ENCODE measurements around the gene MTFMT. TPM values are rescaled to one million over a fixed set of nuclear protein-coding genes. Genes with fewer than 3 reads are reported as not detected.

The MTFMT gene
- total and polyA plus RNA-seq, 2 of the 13 experiments (the other 11 are each of a cell fraction or from before 2014, with no cell fraction given): 9.9 to 23.2 TPM

DNA sequence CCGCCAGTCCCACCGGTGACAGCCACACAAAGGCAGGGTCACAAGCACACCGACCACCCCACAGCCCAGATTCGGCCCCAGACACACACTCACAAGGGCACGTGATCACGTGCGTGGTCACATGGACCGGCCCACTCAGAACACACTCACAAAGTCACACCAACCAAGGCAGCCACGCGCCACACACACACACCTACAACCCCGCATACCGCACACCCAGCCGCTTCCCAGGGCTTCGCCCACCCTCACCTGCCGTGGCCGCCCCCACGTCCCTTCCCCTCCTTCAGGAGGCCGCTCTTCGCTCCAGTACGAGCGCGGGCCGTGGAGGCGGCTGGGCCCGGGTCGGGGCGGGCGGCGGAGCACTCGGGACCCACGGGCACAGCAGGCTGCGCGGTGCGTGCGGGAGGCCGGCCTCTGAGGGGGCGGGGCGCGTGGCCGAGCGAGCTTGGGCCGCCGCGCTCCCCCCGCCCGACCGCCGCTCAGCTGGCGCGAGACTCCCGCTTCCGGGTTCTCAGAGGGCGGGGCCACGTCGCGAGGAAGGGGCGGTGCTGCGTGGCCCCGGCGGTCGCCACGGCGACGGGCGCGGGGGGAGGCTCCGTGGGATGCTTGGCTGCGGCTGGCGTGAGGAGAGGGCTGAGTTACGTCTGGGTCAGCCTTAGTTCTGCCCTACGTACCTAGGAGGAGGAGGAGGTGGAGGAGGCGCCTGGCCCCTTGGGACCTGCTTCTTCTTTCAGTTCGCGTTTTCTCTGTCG lies 39.8 kb downstream of the MTFMT start, which contains the start of gene SPG21 (continued):
- TF ChIP-seq, protein P1, sequence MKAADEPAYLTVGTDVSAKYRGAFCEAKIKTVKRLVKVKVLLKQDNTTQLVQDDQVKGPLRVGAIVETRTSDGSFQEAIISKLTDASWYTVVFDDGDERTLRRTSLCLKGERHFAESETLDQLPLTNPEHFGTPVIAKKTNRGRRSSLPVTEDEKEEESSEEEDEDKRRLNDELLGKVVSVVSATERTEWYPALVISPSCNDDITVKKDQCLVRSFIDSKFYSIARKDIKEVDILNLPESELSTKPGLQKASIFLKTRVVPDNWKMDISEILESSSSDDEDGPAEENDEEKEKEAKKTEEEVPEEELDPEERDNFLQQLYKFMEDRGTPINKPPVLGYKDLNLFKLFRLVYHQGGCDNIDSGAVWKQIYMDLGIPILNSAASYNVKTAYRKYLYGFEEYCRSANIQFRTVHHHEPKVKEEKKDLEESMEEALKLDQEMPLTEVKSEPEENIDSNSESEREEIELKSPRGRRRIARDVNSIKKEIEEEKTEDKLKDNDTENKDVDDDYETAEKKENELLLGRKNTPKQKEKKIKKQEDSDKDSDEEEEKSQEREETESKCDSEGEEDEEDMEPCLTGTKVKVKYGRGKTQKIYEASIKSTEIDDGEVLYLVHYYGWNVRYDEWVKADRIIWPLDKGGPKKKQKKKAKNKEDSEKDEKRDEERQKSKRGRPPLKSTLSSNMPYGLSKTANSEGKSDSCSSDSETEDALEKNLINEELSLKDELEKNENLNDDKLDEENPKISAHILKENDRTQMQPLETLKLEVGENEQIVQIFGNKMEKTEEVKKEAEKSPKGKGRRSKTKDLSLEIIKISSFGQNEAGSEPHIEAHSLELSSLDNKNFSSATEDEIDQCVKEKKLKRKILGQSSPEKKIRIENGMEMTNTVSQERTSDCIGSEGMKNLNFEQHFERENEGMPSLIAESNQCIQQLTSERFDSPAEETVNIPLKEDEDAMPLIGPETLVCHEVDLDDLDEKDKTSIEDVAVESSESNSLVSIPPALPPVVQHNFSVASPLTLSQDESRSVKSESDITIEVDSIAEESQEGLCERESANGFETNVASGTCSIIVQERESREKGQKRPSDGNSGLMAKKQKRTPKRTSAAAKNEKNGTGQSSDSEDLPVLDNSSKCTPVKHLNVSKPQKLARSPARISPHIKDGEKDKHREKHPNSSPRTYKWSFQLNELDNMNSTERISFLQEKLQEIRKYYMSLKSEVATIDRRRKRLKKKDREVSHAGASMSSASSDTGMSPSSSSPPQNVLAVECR (CRISPR knock-in tag; IDR thresholded peaks at IDR 0.05; ENCODE audit: borderline replicate concordance): peak; percentile 88
- no peak for TF ChIP-seq ZSCAN9 (CRISPR knock-in tag; IDR thresholded peaks at IDR 0.05; ENCODE audit: borderline replicate concordance)
- TF ChIP-seq ZNF329 (CRISPR knock-in tag; IDR thresholded peaks at IDR 0.05; ENCODE audit: low read depth): peak; percentile 40
- peak; percentile 87; the same call in 1 of the 2 replicates for TF ChIP-seq ZNF253 (CRISPR knock-in tag; IDR thresholded peaks at IDR 0.05; ENCODE audit: borderline replicate concordance)
- TF ChIP-seq MED13 (CRISPR knock-in tag; IDR thresholded peaks at IDR 0.05): peak; percentile 70; the same call in 1 of the 2 replicates
- TF ChIP-seq, protein P2, sequence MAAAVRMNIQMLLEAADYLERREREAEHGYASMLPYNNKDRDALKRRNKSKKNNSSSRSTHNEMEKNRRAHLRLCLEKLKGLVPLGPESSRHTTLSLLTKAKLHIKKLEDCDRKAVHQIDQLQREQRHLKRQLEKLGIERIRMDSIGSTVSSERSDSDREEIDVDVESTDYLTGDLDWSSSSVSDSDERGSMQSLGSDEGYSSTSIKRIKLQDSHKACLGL (CRISPR knock-in tag; IDR thresholded peaks at IDR 0.05): no peak
- TF ChIP-seq, protein P3, sequence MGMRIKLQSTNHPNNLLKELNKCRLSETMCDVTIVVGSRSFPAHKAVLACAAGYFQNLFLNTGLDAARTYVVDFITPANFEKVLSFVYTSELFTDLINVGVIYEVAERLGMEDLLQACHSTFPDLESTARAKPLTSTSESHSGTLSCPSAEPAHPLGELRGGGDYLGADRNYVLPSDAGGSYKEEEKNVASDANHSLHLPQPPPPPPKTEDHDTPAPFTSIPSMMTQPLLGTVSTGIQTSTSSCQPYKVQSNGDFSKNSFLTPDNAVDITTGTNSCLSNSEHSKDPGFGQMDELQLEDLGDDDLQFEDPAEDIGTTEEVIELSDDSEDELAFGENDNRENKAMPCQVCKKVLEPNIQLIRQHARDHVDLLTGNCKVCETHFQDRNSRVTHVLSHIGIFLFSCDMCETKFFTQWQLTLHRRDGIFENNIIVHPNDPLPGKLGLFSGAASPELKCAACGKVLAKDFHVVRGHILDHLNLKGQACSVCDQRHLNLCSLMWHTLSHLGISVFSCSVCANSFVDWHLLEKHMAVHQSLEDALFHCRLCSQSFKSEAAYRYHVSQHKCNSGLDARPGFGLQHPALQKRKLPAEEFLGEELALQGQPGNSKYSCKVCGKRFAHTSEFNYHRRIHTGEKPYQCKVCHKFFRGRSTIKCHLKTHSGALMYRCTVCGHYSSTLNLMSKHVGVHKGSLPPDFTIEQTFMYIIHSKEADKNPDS (CRISPR knock-in tag; IDR thresholded peaks at IDR 0.05): no peak
- TF ChIP-seq MAFG (CRISPR knock-in tag; IDR thresholded peaks at IDR 0.05): 0 out of 2 replicates have a peak, but pooled peaks have one; percentile 20
- TF ChIP-seq KLF12 (CRISPR knock-in tag; IDR thresholded peaks at IDR 0.05; ENCODE audit: borderline replicate concordance): peak; percentile 84; the same call in 1 of the 2 replicates
- no peak for TF ChIP-seq ISX (CRISPR knock-in tag; conservative IDR thresholded peaks at IDR 0.05)
- TF ChIP-seq, protein P4, sequence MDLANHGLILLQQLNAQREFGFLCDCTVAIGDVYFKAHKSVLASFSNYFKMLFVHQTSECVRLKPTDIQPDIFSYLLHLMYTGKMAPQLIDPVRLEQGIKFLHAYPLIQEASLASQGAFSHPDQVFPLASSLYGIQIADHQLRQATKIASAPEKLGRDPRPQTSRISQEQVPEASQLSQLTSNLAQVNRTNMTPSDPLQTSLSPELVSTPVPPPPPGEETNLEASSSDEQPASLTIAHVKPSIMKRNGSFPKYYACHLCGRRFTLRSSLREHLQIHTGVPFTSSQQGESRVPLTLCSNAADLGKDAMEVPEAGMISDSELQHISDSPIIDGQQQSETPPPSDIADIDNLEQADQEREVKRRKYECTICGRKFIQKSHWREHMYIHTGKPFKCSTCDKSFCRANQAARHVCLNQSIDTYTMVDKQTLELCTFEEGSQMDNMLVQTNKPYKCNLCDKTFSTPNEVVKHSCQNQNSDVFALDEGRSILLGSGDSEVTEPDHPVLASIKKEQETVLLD (CRISPR knock-in tag; IDR thresholded peaks at IDR 0.05; ENCODE audit: low read depth): 0 out of 2 replicates have a peak, but pooled peaks have one; percentile 54
- no peak for TF ChIP-seq ZNF382 (CRISPR knock-in tag; IDR thresholded peaks at IDR 0.05; ENCODE audit: borderline replicate concordance)
- TF ChIP-seq ZNF101 (CRISPR knock-in tag; IDR thresholded peaks at IDR 0.05; ENCODE audit: borderline replicate concordance, low read depth): no peak
- TF ChIP-seq ZNF550 (CRISPR knock-in tag; IDR thresholded peaks at IDR 0.05; ENCODE audit: borderline replicate concordance): no peak
- peak; percentile 18; the same call in 1 of the 2 replicates for TF ChIP-seq ZNF792 (CRISPR knock-in tag; IDR thresholded peaks at IDR 0.05)
- TF ChIP-seq NFKBIZ (CRISPR knock-in tag; IDR thresholded peaks at IDR 0.05): no peak
- TF ChIP-seq GPN1 (CRISPR knock-in tag; IDR thresholded peaks at IDR 0.05; ENCODE audit: borderline replicate concordance): no peak
- TF ChIP-seq, protein P5, sequence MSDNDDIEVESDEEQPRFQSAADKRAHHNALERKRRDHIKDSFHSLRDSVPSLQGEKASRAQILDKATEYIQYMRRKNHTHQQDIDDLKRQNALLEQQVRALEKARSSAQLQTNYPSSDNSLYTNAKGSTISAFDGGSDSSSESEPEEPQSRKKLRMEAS (IDR thresholded peaks at IDR 0.05): peak; percentile 71; the same call in 1 of the 2 replicates
- no peak for TF ChIP-seq ZNF660 (CRISPR knock-in tag; IDR thresholded peaks at IDR 0.05; ENCODE audit: borderline replicate concordance, low read depth)
- TF ChIP-seq, protein P6, sequence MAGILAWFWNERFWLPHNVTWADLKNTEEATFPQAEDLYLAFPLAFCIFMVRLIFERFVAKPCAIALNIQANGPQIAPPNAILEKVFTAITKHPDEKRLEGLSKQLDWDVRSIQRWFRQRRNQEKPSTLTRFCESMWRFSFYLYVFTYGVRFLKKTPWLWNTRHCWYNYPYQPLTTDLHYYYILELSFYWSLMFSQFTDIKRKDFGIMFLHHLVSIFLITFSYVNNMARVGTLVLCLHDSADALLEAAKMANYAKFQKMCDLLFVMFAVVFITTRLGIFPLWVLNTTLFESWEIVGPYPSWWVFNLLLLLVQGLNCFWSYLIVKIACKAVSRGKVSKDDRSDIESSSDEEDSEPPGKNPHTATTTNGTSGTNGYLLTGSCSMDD (CRISPR knock-in tag; IDR thresholded peaks at IDR 0.05): no peak
